MM.1S (cell line): ENCODE data around the gene JAML.

Source experiments
- CTCF ChIP-seq: fragments of 300-600 bp; sonication (generic); IDR thresholded peaks from 2 replicates; pipeline ENCODE4 v1.5.1; 2016; ENCODE audit warnings: antibody characterized with exemption, low read length, mixed read lengths
- EZH2 ChIP-seq: fragments of 300-600 bp; sonication (generic); optimal IDR thresholded peaks from 2 replicates; pipeline ENCODE3; 2017; ENCODE audit warnings: low read depth, mild to moderate bottlenecking, antibody characterized with exemption, low read length, mixed read lengths
- EZH2phosphoT487 ChIP-seq: fragments of 300-600 bp; sonication (generic); IDR thresholded peaks from 2 replicates; pipeline ENCODE4 v1.6.1; 2018; ENCODE audit warnings: antibody characterized with exemption, low read length

DNA sequence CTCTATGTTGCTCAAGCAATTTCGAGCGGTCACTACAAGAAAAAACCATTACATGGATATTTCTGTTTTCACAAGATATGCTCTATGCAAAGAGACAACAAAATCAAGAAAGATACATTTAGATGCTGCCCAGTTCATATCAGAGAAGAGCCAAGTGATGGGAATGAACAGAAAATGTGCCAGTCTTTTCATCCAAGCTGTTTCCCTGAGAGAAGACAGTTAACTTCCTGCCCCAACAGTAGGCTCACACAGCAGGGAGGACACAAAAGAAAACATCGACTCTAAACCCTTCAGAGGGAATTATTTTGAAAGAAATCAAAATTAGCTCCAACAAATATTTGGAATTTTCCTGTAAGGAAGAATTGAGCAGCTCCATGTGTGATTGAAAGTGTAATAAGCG, 11.6 kb downstream of the JAML start:
- TF ChIP-seq CTCF (no peak), EZH2 (no peak), EZH2phosphoT487 (no peak)
